T-helper 17 cell (primary cell): ENCODE data around the gene HNF4A. TPM values are rescaled to one million over a fixed set of nuclear protein-coding genes. Genes with fewer than 3 reads are reported as not detected.
"Not testable (repeated sequence)": the region's sequence is repeated elsewhere in the genome, so short reads cannot be mapped to it uniquely, and the experiment has no call there.

Experiments used
- ATAC-seq: fragments of 150-1000 bp; cut with Tn5 transposase; 2 replicates; pipeline ENCODE4 v1.10.0; 2021; ENCODE audit warnings: mild to moderate bottlenecking, moderate library complexity
- DNase-seq, 3 donors: peaks; one replicate each; pipeline versions ENCODE4 v3.0.0 to v3.0.0-alpha.2; 2020 to 2021
- H3K9me3 ChIP-seq: one replicate; pipeline ENCODE4 v1.7.0; 2013; ENCODE audit warnings: low read length, mild to moderate bottlenecking; ENCODE audit not compliant: control insufficient read depth, poor library complexity, severe bottlenecking
- H3K27ac Mint-ChIP-seq: one replicate; pipeline ENCODE4 v1.8.0; 2022; ENCODE audit warnings: mild to moderate bottlenecking, moderate library complexity, mixed read lengths
- H3K27me3 Mint-ChIP-seq: one replicate; pipeline ENCODE4 v1.8.0; 2022; ENCODE audit warnings: mixed read lengths
- H3K36me3 Mint-ChIP-seq: one replicate; pipeline ENCODE4 v1.8.0; 2022; ENCODE audit warnings: low read depth, mixed read lengths
- H3K4me1 Mint-ChIP-seq: one replicate; pipeline ENCODE4 v1.8.0; 2022; ENCODE audit warnings: mild to moderate bottlenecking, mixed read lengths
- H3K4me3 Mint-ChIP-seq: one replicate; pipeline ENCODE4 v1.8.0; 2022; ENCODE audit warnings: mild to moderate bottlenecking, moderate library complexity, mixed read lengths
- total RNA-seq, 4 donors: library from RNA in 2 of 4; stranded (reverse) in 2 of 4; gene quantifications; one replicate each; pipeline ENCODE4 v1.2.3 and lab custom pipeline; 2022 to 2026

The HNF4A gene
- total RNA-seq (not detected), total RNA-seq (lab: John Stamatoyannopoulos, UW) (0 to 0.08 reads per million in 2 donors)

DNA sequence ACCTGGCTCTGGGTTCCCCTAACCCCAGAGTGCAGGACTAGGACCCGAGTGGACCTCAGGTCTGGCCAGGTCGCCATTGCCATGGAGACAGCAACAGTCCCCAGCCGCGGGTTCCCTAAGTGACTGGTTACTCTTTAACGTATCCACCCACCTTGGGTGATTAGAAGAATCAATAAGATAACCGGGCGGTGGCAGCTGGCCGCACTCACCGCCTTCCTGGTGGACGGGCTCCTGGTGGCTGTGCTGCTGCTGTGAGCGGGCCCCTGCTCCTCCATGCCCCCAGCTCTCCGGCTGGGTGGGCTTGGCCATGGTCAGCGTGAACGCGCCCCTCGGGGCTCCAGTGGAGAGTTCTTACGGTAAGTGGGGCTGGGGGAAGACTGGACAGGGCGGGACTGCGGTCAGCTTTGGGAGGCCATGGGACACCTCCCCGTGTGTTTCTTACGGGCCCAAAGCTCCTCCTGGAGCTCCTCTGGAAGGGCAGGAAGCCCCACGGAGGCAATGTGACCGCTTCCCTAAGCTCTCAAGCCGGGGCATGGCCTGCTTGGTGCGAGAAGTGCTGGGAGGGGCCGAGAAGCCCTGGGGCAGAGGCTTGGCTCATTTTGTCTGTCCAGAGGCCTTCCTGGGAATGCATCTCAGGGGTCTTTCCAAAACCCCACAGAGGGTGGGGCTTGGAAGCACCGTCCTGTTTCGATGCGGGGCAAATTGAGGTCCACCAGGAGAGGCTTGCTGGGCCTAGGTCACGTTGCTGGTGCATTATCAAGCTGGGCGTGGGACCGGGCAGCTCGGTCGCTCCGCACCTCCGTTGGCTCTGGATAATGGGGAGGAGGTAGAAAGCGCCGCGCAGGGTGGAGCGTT lies at the start of gene HNF4A:
Gene HNF4A (plus strand): TSS at position 202 of the 855 bp plus-strand sequence. CDS start 106 bp downstream, at position 308.
- DNase-seq (no peak), ATAC-seq (no peak)
- peaks cover 3% of the 10 kb centered on the region for H3K4me1 Mint-ChIP-seq
- no peak within 1 kb of the TSS for H3K4me3 Mint-ChIP-seq
- peaks cover 63% of the 10 kb centered on the region for H3K27me3 Mint-ChIP-seq
- H3K9me3 ChIP-seq, result no peaks in the 10 kb centered on the region
- H3K36me3 Mint-ChIP-seq, result peaks cover 6% of the 10 kb centered on the region
- H3K27ac Mint-ChIP-seq, result no peak within 1 kb of the TSS

DNA sequence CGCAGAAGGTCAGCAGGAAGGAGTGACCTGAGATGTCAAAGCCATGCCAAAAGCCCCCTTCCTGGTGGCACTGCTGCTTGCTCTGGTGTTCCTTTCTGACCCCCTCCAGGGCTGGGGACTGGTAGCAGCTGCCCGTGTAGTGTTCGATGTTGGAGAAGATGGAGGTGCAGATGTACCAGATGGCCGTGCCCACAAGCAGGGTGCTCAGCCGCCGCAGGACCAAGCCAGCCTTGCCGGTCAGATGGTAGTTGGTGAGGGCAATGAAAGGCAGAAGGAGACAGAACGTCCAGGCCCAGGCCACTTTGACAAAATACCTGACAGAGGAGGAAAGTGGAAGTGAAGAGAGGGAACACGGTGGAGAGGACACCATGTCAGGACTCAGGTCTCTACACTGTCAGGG lies 48.6 kb upstream of the HNF4A start:
- H3K36me3 Mint-ChIP-seq, result peaks cover 3% of the 10 kb centered on the region
- no peaks in the 10 kb centered on the region for H3K27me3 Mint-ChIP-seq
- peaks cover 23% of the 10 kb centered on the region for H3K4me1 Mint-ChIP-seq
- no peak overlapping the region for H3K27ac Mint-ChIP-seq
- DNase-seq (no peak), ATAC-seq (no peak)
- no peaks in the 10 kb centered on the region for H3K9me3 ChIP-seq
- no peak overlapping the region for H3K4me3 Mint-ChIP-seq

DNA sequence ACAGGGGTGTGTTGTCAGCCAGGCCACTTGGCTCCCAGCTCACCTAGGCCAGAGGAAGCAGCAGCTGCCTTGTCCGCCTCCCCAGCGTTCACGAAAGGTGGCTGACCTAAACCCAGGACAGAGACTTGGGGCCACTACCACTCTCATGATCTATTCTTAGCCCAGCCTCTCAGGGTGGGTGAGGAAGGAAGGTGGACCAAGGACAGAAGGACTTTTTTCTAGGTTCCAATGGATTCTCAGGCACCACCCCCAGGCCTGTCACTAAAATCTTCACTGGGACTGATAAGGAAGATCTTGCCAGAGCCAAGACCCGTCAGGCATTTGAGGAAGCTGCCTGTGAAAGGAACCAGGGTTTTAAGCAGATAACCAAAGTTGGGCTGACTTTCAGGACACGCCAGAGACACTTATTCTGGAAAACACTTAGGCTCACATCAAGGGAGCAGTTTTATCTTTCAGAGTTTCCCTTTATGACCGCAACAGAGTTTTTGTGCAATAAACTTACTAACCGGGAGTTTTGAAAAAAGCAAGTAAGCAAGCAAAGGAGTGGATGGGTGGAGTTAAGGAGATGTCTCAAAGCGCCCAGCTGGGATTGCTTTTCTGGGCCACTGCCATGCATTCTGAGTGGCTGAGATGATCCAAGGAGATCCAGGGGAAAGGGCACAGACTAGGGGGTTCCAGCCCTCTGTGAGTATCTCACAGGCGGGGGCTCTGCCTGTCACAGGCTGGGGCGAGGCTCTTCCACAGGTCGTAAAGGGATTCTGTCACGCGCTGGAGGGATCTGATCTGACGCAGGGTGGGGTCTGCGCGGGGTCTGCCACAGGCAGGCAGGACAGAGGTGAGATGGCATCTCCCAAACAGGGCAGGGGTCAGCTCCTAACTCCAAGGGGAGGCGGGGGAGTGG lies 45.5 kb upstream of the HNF4A start:
- H3K27me3 Mint-ChIP-seq, result no peaks in the 10 kb centered on the region
- H3K4me1 Mint-ChIP-seq, result peaks cover 19% of the 10 kb centered on the region
- no peak for ATAC-seq
- H3K4me3 Mint-ChIP-seq, result peak overlapping the region; percentile 96
- no peaks in the 10 kb centered on the region for H3K9me3 ChIP-seq
- peak overlapping the region; percentile 89 for H3K27ac Mint-ChIP-seq
- no peak for DNase-seq
- peaks cover 3% of the 10 kb centered on the region for H3K36me3 Mint-ChIP-seq

DNA sequence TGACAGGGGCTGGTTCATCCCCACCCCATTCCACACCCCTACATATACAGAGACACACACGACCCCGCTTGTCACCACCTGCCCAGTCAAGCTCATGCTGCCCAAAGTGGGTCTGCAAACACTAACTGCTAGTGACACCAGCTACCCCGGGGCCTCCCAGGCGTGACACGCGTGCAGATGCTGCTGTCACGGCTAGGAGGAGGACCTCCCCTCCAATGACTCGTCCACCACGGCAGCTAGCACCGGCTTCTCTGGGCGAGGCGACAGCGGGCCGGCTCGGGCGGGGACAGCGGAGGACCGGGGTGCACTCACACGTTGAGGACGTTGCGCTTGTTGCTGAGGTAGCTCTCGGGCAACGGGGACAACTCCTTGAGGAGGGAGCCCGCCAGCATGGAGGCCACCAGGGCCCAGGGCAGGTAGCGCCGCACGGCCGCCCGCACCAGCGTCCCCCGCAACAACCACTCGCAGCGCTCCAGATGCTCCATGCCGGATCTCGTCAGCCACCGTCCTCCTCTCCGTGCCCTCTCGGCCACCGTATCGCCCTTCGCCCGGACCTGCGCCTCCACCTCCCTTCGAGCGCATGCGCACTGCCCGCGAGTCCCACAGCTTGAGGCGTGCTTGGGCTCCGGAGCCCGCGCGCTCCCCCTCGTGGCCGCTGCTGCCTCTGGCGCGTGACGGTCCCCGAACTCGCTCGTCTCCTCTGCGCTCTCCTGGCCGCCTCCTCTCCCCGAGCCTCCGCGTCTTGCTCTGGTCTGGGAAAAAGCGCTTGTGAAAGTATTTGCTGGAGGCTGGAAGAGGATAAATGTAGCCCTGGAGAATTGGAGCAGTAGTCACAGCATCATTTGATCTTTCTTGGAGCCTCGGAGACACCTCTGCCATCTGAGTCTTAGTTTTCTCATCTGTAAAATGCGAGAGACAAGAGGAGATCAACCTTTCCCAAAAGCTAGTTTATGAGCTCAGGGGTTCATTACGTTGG lies 44.5 kb upstream of the HNF4A start, which contains the start of gene FITM2:
Gene FITM2 (minus strand): TSS at position 539 of the 976 bp plus-strand sequence. CDS start 54 bp downstream, at position 485.
- H3K27ac Mint-ChIP-seq, result peak within 1 kb of the TSS; percentile 89
- H3K4me3 Mint-ChIP-seq, result peak within 1 kb of the TSS; percentile 96
- H3K27me3 Mint-ChIP-seq, result no peaks in the 10 kb centered on the region
- no peaks in the 10 kb centered on the region for H3K9me3 ChIP-seq
- peak; percentile 97 for ATAC-seq
- peaks cover 19% of the 10 kb centered on the region for H3K4me1 Mint-ChIP-seq
- DNase-seq, result peak; percentile 98 to 99 (median 98)
- H3K36me3 Mint-ChIP-seq, result peaks cover 3% of the 10 kb centered on the region

DNA sequence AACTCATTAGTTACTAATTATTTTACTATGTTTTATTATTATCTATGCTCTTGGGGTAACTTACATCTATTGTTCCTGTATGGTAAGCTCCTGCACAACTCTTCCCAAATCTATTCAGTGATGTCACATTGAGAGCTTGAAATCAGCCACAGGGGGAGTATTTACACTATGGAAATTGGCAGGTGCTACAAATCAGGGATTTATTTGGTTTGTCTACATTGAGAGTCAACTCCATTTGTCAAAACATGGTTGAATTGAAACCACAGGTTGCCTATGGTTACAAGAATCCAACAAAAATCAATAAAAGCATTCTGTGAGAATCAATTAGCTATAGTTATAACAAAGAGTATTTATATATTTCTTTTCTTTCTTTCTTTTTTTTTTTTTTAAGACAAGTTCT lies 40.6 kb upstream of the HNF4A start:
- ATAC-seq, result no peak
- Mint-ChIP-seq H3K27ac (no peak overlapping the region), H3K4me3 (no peak overlapping the region)

DNA sequence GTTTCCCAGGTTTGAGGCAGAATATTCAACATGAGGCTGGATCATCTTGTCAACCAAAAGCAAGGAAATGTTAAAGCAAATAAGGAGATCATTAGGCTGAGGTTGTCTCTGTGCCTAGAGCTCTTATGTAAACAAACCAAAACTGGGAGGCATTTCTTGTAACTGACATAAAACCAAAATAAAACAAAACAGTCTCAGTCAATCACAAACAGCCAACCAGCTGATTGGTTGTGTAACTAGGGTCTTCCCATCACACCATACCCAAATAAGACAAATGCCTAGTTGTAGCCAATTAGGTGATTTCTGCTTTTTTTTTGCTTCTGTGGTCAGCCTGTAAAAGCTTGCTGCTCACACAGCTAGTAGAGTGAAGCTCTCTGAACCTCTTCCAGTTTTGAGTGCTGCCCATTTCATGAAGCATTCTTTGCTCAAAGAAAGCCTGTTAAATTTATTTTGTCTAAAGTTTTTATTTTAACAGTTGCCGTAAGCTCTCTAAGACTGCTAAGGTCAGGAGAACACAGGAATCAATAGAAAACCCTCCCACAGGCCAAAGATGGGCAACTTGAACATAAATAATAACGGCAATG lies 35.6 kb upstream of the HNF4A start:
- no peak overlapping the region for H3K4me3 Mint-ChIP-seq
- ATAC-seq, result no peak
- peaks cover 18% of the 10 kb centered on the region for H3K27me3 Mint-ChIP-seq

More for the DNA sequence above, 40.6 kb upstream of the HNF4A start:
- no peak for DNase-seq
- H3K9me3 ChIP-seq, result no peaks in the 10 kb centered on the region
- H3K4me1 Mint-ChIP-seq, result peaks cover 12% of the 10 kb centered on the region
- H3K36me3 Mint-ChIP-seq, result peaks cover 3% of the 10 kb centered on the region
- H3K27me3 Mint-ChIP-seq, result peaks cover 11% of the 10 kb centered on the region

DNA sequence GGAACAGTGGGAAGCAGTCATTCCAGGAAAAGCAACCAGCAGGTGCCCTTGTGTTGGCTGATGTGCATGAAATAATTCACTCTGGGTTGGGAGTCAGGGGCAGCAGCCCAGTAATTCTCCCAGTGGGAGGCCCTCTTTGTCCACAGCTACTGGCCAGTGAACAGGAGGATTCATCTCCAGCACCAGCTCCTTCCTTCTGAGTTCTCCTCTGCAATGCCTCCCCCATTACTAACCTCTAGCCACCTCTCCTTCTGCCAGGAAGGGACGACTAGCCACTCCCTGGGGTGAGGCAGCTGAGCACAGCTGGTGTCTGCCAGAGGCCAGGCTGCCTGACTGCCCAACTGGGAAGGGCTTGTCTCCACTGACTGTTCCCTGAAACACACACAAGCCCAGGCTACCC lies 31.2 kb upstream of the HNF4A start:
- H3K27me3 Mint-ChIP-seq, result peaks cover 20% of the 10 kb centered on the region
- H3K4me1 Mint-ChIP-seq, result peaks cover 5% of the 10 kb centered on the region
- no peaks in the 10 kb centered on the region for H3K9me3 ChIP-seq
- DNase-seq, result no peak
- peaks cover 2% of the 10 kb centered on the region for H3K36me3 Mint-ChIP-seq
- H3K4me3 Mint-ChIP-seq, result no peak overlapping the region
- peak overlapping the region; percentile 39 for H3K27ac Mint-ChIP-seq
- no peak for ATAC-seq

More for the DNA sequence above, 35.6 kb upstream of the HNF4A start:
- H3K4me1 Mint-ChIP-seq, result no peaks in the 10 kb centered on the region
- DNase-seq, result no peak
- no peaks in the 10 kb centered on the region for H3K9me3 ChIP-seq
- no peaks in the 10 kb centered on the region for H3K36me3 Mint-ChIP-seq
- no peak overlapping the region for H3K27ac Mint-ChIP-seq

DNA sequence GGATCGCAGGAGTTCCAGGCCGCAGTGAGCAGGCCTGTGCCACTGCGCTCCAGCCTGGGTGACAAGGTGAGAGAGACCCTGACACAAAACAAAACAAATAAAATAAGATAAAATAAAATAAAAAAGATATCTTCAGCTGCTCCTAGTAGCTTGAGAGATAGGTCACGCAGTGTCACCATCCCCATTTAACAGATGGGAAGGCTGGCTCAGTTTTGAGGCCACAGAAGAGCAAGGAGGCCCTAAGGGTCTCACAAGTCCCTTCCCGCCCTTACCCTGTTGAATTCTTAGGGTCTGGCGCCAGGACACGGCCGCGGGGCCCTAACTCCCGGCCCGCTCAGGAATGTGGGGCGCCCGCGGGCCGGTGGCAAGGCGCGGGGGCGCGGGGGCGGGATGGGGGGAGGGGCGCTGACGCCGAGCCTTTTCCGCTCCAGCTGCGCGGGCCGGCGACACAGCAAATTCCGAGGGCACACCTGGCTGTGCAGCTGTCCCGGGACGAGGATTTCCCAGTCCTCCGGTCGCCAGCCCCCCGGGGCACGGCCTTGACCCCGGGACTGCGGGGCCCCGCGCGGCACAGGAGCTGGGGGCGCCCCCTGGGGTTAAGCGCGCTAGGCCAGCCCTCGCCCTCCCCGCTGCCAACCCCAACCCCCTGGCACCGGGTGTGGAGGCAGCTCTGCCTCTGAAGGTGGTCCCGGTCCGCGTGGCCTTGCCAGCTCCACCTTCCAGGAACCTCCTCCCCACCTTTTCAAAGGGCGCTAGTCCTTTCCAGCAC lies 28.9 kb upstream of the HNF4A start:
- H3K27me3 Mint-ChIP-seq, result peaks cover 30% of the 10 kb centered on the region
- ATAC-seq (peak; percentile 28), DNase-seq (no peak)
- H3K4me1 Mint-ChIP-seq, result peaks cover 5% of the 10 kb centered on the region
- H3K4me3 Mint-ChIP-seq, result peak overlapping the region; percentile 76
- no peaks in the 10 kb centered on the region for H3K9me3 ChIP-seq
- no peak overlapping the region for H3K27ac Mint-ChIP-seq
- peaks cover 2% of the 10 kb centered on the region for H3K36me3 Mint-ChIP-seq

DNA sequence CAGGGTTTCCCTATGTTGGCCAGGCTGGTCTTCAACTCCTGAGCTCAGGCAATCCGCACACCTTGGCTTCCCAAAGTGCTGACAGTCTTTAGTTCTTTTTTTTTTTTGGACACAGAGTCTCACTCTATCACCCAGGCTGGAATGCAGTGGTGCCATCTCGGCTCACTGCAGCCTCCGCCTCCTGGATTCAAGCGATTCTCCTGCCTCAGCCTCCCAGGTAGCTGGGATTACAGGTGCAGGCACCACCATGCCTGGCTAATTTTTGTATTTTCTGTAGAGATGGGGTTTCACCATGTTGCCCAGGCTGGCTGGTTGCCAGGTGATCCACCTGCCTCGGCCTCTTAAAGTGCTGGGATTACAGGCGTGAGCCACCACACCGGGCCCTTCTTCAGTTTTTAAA lies 27.8 kb upstream of the HNF4A start:
- H3K36me3 Mint-ChIP-seq, H3K9me3 ChIP-seq, H3K27ac Mint-ChIP-seq, H3K4me1 Mint-ChIP-seq, ATAC-seq, DNase-seq: not testable (repeated sequence)
- H3K4me3 Mint-ChIP-seq, result peak overlapping the region; percentile 66
- H3K27me3 Mint-ChIP-seq, result peaks cover 31% of the 10 kb centered on the region

DNA sequence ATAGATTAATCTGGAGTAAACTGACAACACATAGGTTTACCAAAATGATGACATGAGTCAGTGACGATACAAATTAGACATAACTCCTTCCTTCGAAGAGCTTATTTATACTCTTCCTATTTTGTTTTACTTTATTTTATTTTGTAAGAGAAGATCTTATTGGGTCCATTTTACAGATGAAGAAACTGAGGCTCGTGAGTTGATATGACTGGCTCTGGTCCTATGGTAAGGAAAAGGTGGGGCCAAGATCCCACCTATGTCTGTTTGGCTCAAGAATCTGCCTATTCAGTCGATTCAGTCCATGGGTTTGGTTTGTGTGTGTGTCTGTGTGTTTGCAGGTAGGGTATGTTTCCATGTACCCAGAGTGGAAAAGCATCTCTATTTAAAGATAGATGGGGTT lies 27.1 kb upstream of the HNF4A start:
- no peaks in the 10 kb centered on the region for H3K9me3 ChIP-seq
- H3K27me3 Mint-ChIP-seq, result peaks cover 32% of the 10 kb centered on the region
- H3K36me3 Mint-ChIP-seq, result peaks cover 2% of the 10 kb centered on the region
- no peak for ATAC-seq
- no peak for DNase-seq
- H3K4me3 Mint-ChIP-seq, result peak overlapping the region; percentile 56
- no peak overlapping the region for H3K27ac Mint-ChIP-seq
- peaks cover 5% of the 10 kb centered on the region for H3K4me1 Mint-ChIP-seq

DNA sequence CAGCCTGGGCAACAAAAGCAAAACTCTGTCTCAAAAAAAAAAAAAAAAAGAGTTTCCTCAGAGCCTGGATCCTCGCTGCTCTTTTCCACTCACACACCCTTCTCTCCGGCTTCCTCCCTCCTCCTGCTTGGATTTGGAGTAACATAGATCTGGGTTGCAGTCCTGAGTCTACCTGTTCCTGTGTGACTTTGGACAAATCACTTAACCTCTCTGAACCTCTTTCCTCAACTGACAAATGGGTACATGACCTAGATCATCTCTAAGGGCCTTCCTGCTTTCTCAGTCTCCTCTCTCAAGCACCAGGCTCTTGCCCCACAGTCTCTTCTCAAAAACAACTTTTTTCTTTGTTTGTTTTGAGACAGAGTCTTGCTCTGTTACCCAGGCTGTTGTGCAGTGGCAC lies 24.3 kb upstream of the HNF4A start:
- ATAC-seq (no peak), DNase-seq (no peak)
- peaks cover 46% of the 10 kb centered on the region for H3K27me3 Mint-ChIP-seq
- no peaks in the 10 kb centered on the region for H3K9me3 ChIP-seq
- H3K36me3 Mint-ChIP-seq, result peaks cover 5% of the 10 kb centered on the region
- H3K4me3 Mint-ChIP-seq, result no peak overlapping the region
- H3K4me1 Mint-ChIP-seq, result peaks cover 5% of the 10 kb centered on the region
- no peak overlapping the region for H3K27ac Mint-ChIP-seq
